CD1c-positive myeloid dendritic cell (primary cell): ENCODE measurements around the gene ZG16.

Source experiments
- DNase-seq: peaks from one replicate; pipeline ENCODE4 v3.0.0-alpha.2; 2016; ENCODE audit errors: extremely low spot score

ZG16 gene

GRCh38 chr16:29809031-29809747 is 31.1 kb downstream of the ZG16 start:
- no peak for DNase-seq

- peak; percentile 21 for DNase-seq
Observed at GRCh38 chr16:29809850-29810698, 32.0 kb downstream of the ZG16 start.

- DNase-seq, result no peak
Observed at GRCh38 chr16:29810699-29811169, 32.7 kb downstream of the ZG16 start.

- DNase-seq, result peak; percentile 89
Observed at GRCh38 chr16:29811170-29811895, 33.3 kb downstream of the ZG16 start.

- peak; percentile 49 for DNase-seq
Observed at GRCh38 chr16:29811896-29812665, 34.0 kb downstream of the ZG16 start, which contains the start of gene PRRT2. PRRT2 (plus strand) TSS chr16:29812193; CDS start chr16:29813055, 862 bp downstream.

- no peak for DNase-seq
Observed at GRCh38 chr16:29812754-29813643, 34.9 kb downstream of the ZG16 start.

- no peak for DNase-seq
Observed at GRCh38 chr16:29813644-29814562, 35.8 kb downstream of the ZG16 start.

GRCh38 chr16:29814592-29814991 is 36.5 kb downstream of the ZG16 start:
- no peak for DNase-seq

GRCh38 chr16:29815032-29815721 is 37.1 kb downstream of the ZG16 start:
- no peak for DNase-seq

- peak; percentile 99 for DNase-seq
Observed at GRCh38 chr16:29815793-29816693, 38.0 kb downstream of the ZG16 start, which contains the start of gene PAGR1. PAGR1 (plus strand) TSS chr16:29816152; CDS start chr16:29816526, 374 bp downstream.

- peak; percentile 83 for DNase-seq
Observed at GRCh38 chr16:29816694-29817441, 38.8 kb downstream of the ZG16 start.

- no peak for DNase-seq
Observed at GRCh38 chr16:29818082-29818481, 40.0 kb downstream of the ZG16 start.

- no peak for DNase-seq
Observed at GRCh38 chr16:29819506-29819905, 41.5 kb downstream of the ZG16 start.

- DNase-seq, result peak; percentile 77
Observed at GRCh38 chr16:29820271-29820701, 42.2 kb downstream of the ZG16 start, which contains the start of gene MVP. MVP (plus strand) TSS chr16:29820462; CDS start chr16:29830550, 10,088 bp downstream.

GRCh38 chr16:29820730-29821642 is 42.9 kb downstream of the ZG16 start:
- DNase-seq, result no peak
